Ishikawa (cell line): Measurements from ENCODE around the gene ZNF646.

Experiments
- CEBPB ChIP-seq: IDR thresholded peaks from 2 replicates; pipeline ENCODE4 v1.6.1; 2012
- CREB1 ChIP-seq: IDR thresholded peaks from 2 replicates; pipeline ENCODE4 v1.6.1; 2012; ENCODE audit warnings: low read depth
- EGR1 ChIP-seq: IDR thresholded peaks from 2 replicates; pipeline ENCODE4 v1.6.1; 2012
- EP300 ChIP-seq: IDR thresholded peaks from 2 replicates; pipeline ENCODE4 v1.6.1; 2012; ENCODE audit warnings: borderline replicate concordance
- FOXM1 ChIP-seq: IDR thresholded peaks from 2 replicates; pipeline ENCODE4 v1.6.1; 2012; ENCODE audit warnings: low read depth, borderline replicate concordance
- MAX ChIP-seq: IDR thresholded peaks from 2 replicates; pipeline ENCODE4 v1.6.1; 2012
- NFIC ChIP-seq: IDR thresholded peaks from 2 replicates; pipeline ENCODE4 v1.6.1; 2012
- RAD21 ChIP-seq: IDR thresholded peaks from 2 replicates; pipeline ENCODE4 v1.6.1; 2012; ENCODE audit warnings: low read depth
- REST ChIP-seq: IDR thresholded peaks from 2 replicates; pipeline ENCODE4 v1.6.1; 2012; ENCODE audit warnings: low read depth, mild to moderate bottlenecking
- TAF1 ChIP-seq: IDR thresholded peaks from 2 replicates; pipeline ENCODE4 v1.6.1; 2012; ENCODE audit warnings: low read depth, mild to moderate bottlenecking
- TCF12 ChIP-seq: IDR thresholded peaks from 2 replicates; pipeline ENCODE4 v1.6.1; 2012; ENCODE audit warnings: low read depth
- TEAD4 ChIP-seq: IDR thresholded peaks from 2 replicates; pipeline ENCODE4 v1.6.1; 2012
- USF1 ChIP-seq: IDR thresholded peaks from 2 replicates; pipeline ENCODE4 v1.6.1; 2012
- YY1 ChIP-seq: IDR thresholded peaks from 2 replicates; pipeline ENCODE4 v1.6.1; 2012; ENCODE audit warnings: low read depth
- ZBTB7A ChIP-seq: IDR thresholded peaks from 2 replicates; pipeline ENCODE4 v1.6.1; 2012; ENCODE audit warnings: low read depth

The ZNF646 gene

GRCh38 chr16:31125844-31126243 is 51.6 kb downstream of the ZNF646 start:
- TF ChIP-seq EGR1 = no peak
- TF ChIP-seq YY1 = no peak
- no peak for TF ChIP-seq EP300
- TF ChIP-seq CREB1 = no peak

- TF ChIP-seq FOXM1 = no peak
- TF ChIP-seq EP300 = no peak
- TF ChIP-seq EGR1 = no peak
- no peak for TF ChIP-seq YY1
- no peak for TF ChIP-seq CEBPB
- no peak for TF ChIP-seq CREB1
- no peak for TF ChIP-seq TEAD4
- TF ChIP-seq ZBTB7A = no peak
- TF ChIP-seq NFIC = no peak
- TF ChIP-seq MAX = no peak
- TF ChIP-seq RAD21 = no peak
- TF ChIP-seq TAF1 = no peak
- TF ChIP-seq TCF12 = no peak
- no peak for TF ChIP-seq REST
Measured at GRCh38 chr16:31127182-31127581, 53.0 kb downstream of the ZNF646 start.

- TF ChIP-seq MAX (no peak), EGR1 (no peak), ZBTB7A (no peak), TEAD4 (no peak), EP300 (no peak), TAF1 (no peak), USF1 (no peak), TCF12 (no peak), NFIC (no peak), FOXM1 (no peak), REST (no peak), RAD21 (no peak), YY1 (no peak), CEBPB (no peak)
Measured at GRCh38 chr16:31128711-31129567, 54.7 kb downstream of the ZNF646 start.

- TF ChIP-seq CREB1 = no peak
- TF ChIP-seq USF1 = no peak
- no peak for TF ChIP-seq RAD21
- no peak for TF ChIP-seq TCF12
- no peak; the same call in 1 of the 2 replicates for TF ChIP-seq EGR1
- no peak for TF ChIP-seq MAX
- no peak for TF ChIP-seq TAF1
- no peak for TF ChIP-seq NFIC
- TF ChIP-seq YY1 = no peak
- TF ChIP-seq TEAD4 = no peak
- TF ChIP-seq ZBTB7A = no peak
- TF ChIP-seq CEBPB = no peak
- no peak for TF ChIP-seq FOXM1
- no peak for TF ChIP-seq REST
- no peak for TF ChIP-seq EP300
Measured at GRCh38 chr16:31129568-31130335, 55.5 kb downstream of the ZNF646 start.
